NCI-H128 (cell line): ENCODE measurements around the gene PKP3.
"Not testable (repeated sequence)": the region's sequence is repeated elsewhere in the genome, so short reads cannot be mapped to it uniquely, and the experiment has no call there.

Source experiments
- DNase-seq: peaks from one replicate; lab custom pipeline; 2025; ENCODE audit not compliant: unreplicated experiment; lab: John Stamatoyannopoulos, UW

Gene PKP3

GRCh38 chr11:377883-378500 lies 16.0 kb upstream of the PKP3 start:
- DNase-seq: no peak

GRCh38 chr11:379205-380094 lies 14.6 kb upstream of the PKP3 start:
- DNase-seq: no peak

- no peak for DNase-seq
Observed at GRCh38 chr11:380095-380480, 13.9 kb upstream of the PKP3 start.

- DNase-seq: no peak
Observed at GRCh38 chr11:380491-380890, 13.5 kb upstream of the PKP3 start.

GRCh38 chr11:380996-381395 lies 13.0 kb upstream of the PKP3 start:
- no peak for DNase-seq

- no peak for DNase-seq
Observed at GRCh38 chr11:381501-382072, 12.4 kb upstream of the PKP3 start.

GRCh38 chr11:382081-382629 lies 11.9 kb upstream of the PKP3 start:
- no peak for DNase-seq

- DNase-seq: no peak
Observed at GRCh38 chr11:383431-383830, 10.6 kb upstream of the PKP3 start.

- DNase-seq: no peak
Observed at GRCh38 chr11:384511-384910, 9.5 kb upstream of the PKP3 start.

- DNase-seq: no peak
Observed at GRCh38 chr11:385594-386351, 8.2 kb upstream of the PKP3 start.

- DNase-seq: no peak
Observed at GRCh38 chr11:386483-386882, 7.5 kb upstream of the PKP3 start.

GRCh38 chr11:387193-387793 lies 6.7 kb upstream of the PKP3 start:
- no peak for DNase-seq

- DNase-seq: not testable (repeated sequence)
Observed at GRCh38 chr11:389369-389768, 4.6 kb upstream of the PKP3 start.

GRCh38 chr11:390175-390574 lies 3.8 kb upstream of the PKP3 start:
- DNase-seq: no peak

GRCh38 chr11:391117-392017 lies 2.6 kb upstream of the PKP3 start:
- no peak for DNase-seq

GRCh38 chr11:392102-392777 lies 1.8 kb upstream of the PKP3 start:
- no peak for DNase-seq

- DNase-seq: no peak
Observed at GRCh38 chr11:393219-394033, 583 bp upstream of the PKP3 start.

- DNase-seq: no peak
Observed at GRCh38 chr11:394858-395655, 1.0 kb downstream of the PKP3 start.
